ENCODE data around the gene ZFYVE28.
"Not testable (repeated sequence)": the region's sequence is repeated elsewhere in the genome, so short reads cannot be mapped to it uniquely, and the experiment has no call there.

ZFYVE28 gene

DNA sequence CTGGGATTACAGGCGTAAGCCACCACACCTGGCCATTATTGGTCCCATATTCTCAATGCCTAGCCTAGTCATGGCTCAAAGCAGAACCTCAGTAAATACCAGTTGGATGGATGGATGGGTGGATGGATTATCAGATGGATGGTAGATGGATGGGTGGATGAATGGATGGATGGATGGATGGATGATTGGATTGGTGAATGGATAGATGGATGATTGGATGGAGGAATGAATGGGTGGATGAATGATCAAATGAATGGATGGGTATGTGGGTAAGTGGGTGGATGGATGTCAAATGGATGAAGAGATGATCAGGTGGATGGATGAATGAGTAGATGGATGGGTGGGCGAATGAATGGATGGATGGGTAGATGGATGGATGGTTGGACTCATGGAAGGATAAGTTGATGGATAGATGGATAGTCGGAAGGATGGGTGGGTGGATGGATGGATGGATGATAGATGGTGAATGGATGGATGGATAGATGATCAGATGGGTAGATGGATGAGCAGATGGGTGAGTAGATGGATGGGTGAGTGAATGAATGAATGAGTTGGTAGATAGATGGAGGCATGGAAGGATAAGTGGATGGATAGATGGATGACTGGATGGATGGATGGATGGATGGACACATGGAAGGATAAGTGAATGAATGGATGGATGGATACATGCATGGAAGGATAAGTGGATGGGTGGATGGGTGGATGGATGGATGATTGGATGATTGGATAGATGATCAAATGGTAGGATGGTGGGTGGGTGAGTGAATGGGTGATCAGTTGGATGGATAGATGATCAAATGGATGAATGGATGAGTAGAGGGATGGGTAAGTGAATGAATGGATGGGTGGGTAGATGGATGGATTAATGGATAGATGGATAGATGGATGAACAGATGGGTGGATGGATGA lies 28.5 kb upstream of the ZFYVE28 start:
- no peak for DNase-seq

DNA sequence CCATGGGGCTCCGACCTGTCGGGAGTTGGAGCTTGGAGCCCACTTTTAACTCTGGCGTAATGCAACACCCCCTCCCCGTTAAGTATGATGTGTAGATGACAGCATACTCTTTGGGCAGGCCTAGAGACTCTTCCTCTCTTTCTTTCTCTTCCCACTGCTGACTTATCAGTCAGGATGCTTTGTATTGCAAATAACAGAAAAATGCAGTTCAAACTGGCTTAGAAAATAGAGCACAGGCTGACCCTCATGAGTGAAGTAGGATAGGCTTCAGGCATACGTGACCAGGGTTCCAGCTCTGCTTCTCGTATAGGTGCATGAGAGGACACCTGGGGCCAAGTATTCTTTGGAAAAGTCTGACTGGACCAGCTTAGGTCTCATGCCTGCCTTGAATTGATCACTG lies 27.1 kb upstream of the ZFYVE28 start:
- no peak for DNase-seq

DNA sequence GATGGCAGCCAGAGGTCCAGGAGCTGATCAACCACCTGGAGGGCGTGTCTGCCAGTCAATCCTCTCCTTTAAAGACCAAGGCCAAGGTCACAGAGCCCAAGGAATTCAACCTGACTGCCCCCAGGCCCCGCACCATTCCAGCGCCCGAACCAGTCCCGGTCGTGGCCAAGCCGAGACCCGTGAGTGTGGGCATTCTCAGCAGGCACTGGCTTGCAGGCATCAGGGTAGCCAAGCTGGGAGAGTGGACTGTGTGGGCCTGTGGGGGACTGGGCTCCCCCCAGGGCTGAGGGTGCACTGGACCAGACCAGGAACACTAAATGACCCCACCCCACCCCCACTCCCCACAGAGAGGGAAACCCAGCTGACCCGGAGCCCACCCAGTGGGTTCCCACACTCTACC lies 26.7 kb upstream of the ZFYVE28 start:
- DNase-seq: no peak

DNA sequence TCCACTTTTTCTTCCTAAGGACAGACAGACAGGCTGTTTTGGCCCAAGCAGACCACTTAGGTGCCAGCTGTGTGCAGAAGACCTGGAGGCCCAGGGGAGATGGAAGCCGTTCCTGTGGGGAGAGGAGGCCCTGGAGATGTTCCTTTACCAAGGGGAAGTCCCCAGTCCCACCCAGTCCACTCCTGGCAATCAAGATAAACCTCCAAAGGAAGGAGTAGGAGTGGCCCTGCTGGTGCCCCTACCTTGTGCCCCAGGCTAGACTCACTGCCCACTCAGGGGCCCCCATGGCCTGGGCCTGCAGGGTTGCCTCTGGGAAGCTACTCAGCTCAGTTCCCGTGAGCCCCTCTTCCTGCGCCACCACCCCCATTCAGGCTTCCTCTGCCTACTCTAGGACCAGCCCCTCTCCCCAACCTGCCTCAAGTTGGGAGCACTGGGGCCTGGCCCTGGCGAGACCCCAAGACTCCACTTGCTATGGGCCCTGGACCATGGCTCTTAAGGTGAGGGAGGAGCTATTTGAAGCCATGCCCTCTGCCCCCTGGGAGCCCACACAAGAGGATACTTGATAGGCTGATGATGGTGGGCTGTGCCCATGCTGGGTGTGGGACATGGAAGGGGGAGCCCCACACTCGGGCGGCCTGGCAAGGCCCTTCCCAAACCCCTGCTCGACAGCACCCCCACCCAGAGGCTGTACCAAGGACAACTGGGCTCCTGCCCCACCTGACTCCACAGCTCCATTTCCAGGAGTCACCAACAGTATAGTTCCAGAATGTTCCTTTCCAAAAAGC lies 25.7 kb upstream of the ZFYVE28 start:
- DNase-seq: no peak

DNA sequence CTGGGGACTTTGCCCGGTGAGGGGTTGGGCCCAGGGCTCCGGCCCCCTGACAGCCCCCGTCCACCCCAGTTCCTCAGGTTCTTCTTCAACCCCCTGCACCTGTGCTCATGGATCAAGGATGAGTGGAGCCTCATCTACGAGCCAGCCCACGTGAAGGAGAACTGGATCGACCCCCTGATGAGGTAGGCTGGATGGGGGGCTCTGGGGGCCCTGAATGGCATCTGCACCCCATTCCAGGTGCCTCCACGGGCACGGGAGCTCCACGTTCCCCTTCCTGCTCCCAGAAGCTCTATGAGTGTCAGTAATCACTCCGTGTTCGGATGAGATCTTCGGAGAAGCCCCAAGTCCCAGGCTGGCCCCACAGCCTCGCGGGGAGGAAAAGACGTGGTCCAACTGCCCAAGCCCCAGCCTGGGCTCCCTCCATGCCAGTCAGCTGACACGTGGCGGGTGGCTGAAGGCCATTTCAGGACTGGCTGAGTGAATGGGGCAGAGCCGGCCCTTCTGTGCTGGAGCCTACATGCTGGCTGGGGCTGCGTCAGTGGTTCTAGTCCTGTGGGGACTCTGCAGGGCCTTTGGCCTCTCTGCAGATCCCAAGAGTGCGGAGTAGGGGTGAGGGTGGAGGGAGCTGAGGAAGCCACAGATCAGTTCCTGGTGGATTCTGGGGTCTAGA lies 24.8 kb upstream of the ZFYVE28 start:
- DNase-seq: peak in 2 of 56 donors; percentile 7 to 27

DNA sequence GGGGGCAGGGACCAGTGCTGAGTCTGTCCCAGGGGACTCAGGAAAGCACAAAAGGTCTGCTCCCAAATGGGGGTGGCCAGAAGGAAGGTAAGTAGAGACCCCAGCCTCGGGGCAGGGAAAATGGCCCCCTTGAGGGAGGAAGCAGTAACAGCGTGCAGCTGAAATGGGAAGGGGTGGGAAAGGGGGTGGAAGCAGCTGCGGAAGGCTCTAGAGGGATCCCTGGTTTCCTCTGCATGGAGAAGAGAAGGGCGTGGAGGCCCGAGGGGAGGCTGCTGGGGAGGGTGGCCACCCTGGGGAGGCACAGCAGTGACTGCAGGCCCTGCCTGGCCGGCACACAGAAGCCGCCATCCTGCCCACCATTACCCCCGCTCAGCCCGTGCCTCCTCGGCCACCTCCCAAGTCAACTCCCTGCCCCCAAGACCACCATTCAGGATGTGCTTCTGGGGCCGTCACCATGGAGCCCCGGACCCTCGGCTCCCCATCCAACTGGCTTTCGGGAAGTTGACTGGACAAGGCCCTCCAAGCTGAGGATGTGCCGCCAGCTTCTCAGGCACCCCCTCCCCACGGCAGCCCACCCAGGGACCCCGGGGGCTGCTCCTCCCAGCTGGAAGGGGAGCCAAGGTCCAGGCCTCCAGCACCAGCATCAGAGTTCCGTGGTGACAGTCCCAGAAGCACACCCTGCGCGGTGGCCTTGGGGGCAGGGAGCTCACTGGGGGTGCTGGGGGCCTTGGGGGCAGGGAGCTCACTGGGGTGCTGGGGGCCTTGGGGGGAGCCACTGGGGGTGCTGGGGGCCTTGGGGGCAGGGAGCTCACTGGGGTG lies 23.9 kb upstream of the ZFYVE28 start:
- no peak for DNase-seq

DNA sequence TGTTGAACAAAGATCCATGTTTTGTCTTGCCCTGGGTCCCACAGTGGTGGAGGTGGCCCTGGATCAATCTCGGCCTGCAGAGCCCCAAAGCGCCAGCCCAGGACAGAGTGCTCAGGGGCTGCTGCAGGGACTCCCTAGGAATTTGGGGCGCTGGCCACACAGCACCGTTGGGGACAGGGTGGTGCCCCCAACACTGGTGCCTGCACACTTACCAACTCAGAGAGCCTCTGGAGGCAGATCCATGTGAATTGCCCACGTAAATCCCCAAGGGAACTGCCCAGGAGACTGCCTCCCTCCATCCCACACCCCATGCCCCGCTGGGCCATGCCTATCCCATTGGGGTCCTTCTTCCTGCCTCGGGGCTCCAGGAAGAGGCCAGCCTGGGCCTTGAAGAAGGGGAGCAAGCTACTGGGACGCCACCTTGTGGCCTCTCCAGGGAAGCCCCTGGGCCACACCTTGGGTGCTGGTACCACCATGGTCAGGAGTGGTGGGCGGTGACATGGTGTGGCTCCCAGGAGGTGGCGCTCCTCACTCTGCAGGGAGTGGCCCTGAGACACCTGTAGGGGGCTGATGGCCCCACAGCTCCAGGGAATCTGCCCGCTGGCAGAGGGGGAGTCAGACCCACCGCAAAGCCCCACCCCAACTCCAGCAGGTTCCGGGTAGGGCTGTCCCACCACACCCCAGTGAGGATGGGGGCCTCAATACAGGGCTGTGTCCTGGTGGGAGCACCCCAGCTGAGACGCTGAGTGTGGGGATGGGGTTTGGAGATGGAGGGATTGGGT lies 23.1 kb upstream of the ZFYVE28 start:
- peak in 4 of 56 donors; percentile 18 to 52 (median 22) for DNase-seq

DNA sequence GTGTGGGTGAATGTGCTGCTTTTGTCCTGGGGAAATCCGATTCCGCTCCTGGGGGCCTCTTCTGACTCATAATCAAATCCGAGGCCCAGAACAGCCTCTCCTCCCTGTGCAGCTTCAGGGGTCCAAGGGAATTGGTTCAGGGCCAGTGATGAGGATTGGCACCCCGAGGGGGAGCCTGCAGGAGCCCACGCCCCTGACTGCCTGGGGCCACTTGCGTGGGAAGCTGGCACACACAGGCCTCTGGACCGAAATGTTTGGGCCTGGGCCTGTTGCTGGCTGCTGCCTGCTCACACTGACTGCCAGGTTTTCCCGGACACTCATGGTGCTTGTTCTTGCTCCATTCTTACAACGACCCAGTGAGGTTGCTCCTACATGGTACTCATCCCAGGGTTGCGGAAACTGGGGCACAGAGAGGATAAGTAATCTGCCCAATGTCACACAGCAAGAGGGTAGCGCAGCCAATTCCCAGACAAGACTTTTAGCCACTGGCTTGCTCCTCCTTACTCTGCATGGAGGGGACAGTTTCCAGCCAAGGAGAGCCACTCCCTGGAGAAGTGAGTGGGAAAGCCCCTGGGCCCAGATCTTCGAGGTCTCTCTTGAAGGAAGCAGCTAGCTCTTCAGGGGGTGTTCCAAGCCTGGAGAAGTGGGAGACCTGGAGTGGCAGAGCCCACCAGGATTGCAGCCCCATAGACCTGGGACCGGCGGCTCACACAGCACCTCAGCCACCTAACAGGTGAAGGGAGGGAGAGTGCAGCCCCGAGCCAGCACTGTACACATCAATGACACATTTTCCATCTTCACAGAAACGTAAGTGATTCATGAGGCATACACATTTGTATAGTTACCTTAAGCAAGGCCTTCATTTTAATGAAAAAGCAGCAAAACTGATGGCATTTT lies 20.6 kb upstream of the ZFYVE28 start:
- DNase-seq: peak in 23 of 56 donors; percentile 10 to 74 (median 39)

DNA sequence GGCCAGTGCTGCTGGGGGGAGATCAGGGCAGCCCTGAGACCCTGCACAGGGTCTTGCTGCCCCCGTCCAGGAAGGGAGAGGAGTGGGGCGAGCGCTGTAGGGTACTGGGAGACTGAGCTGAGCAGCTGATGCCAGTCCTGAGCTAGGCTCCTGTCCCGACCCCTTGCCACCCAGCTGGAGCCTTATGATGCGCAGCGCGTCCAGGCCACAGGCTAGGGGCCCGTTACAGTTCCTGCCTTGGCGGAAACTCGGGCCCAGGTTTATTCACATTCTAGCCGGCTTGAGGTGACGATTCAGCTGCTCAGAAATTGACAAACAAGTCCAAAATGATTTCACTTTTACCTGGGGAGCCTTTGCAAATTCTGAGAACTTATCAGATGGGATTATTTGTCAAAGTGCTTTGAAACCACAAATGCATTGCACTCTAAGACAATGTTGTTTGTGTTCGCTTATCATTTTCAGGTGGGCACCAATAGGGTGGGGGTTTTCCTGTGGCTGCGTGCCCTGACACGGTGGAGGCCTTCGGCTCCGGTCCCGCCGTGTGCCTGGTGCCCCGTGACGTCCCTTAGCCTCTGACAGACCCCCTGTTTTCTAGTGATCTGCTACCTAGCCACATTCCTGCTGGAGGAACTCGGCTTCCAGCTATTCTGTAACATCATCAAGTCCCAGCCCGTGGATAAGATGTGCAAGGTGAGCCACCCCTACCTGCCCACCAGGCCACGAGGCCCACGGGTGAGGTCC lies 19.2 kb upstream of the ZFYVE28 start:
- DNase-seq: no peak

DNA sequence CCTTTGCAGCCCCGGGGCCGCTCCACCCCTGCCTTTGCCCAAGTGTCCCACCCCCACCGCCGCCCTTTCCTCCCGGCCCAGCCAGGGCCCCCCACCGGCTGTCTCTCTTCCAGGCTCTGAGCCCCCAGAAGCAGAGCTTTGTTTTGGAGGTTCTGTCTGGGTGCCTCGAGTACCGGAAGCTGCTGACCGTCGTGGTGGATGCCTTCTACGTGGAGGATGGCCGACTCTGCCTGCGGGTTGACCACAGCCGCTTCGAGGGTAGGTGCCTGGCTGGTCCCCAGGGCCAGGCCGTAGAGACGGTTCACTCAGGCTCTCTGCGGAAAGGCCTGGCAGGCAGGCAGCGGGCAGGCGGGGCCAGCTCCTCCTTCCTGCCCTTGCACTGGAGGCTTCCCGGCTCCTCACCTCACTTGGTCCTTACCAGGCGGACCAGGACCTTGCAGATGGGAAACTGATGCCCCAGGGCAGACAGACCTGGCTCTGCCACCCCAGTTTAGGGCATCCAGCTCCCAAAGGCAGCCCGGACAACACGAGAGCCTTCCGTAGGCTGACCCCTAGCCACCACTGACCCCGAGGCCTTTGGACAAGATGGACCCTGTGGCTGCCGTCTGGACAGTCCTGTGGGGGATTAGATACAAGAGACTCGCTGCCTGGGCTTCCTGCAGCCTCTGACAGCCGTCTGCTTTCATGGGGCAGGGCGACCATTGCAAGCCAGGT lies 18.5 kb upstream of the ZFYVE28 start:
- no peak for DNase-seq

DNA sequence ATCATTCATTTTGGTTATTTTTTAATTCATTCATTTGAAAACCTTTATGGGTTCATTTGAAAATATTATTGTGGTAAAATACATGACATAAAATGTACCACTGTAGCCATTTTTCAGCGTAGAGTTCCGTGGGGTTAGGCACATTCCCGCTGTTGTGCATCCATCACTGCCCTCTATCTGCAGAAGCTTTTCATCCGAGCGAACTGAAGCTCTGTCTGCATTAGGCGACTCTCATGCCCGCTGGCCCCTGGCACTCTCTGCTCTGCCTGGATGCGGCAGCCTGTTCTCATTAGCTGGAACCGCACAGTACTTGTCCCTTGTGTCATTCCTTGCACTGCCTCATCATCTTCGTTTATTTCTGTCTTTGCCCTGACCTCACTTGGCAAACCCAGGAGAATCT lies 17.9 kb upstream of the ZFYVE28 start:
- peak in 35 of 56 donors; percentile 14 to 78 (median 49) for DNase-seq

DNA sequence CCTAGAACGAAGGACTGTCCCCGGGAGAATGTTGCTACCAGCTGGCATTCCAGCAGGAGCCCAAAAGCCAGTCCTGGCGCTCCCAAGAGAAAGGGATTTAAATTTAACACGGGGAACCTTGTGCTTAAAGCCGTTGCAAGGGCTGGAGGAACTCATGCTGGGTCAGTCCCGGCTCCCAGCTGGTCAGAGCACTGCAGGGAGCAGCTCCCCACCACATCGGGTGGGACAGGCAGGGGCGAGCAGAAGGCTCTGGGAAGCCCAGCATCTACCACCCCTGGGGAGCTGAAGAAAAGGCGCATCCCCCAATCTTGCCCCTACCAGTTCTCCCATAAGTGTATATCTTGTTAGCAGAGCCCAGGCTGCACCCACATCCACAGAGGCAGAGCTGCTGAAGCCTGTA lies 16.0 kb upstream of the ZFYVE28 start:
- no peak for DNase-seq

DNA sequence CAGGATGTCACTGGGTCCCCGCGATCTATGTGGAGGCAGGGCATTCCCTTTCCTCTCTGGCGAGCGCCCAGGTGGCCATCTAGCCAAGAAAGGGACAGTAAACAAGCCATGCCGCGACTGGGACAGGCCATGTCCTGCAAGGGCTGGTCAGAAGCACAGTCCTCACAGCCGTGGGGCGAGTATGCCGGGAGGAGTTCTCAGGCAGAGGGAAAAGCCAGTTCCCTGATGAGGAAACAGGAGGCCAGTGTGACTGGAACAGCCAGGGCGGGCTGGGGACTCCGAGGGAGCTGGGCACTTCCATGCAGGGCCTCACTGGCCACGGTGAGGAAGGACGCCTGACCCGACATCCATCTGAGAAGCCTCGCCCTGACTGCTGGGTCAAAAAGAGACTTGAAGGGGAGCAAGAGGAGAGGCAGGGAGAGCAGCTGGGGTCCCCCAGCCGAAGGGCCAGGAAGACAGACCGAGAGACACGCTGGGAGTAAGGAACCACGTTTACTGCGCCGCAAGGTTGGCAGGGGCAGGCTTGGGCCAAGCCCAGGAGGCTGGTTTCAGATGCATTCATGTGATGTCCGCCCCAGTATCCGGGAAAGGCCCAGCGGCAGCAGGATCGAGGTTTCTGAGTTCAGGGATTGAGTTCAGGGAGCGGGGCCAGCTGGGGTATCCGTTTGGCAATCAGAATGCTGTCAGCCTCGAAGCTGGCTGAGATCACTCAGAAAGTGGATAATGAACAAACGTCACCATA lies 15.3 kb upstream of the ZFYVE28 start:
- peak in 24 of 56 donors; percentile 26 to 73 (median 42) for DNase-seq

DNA sequence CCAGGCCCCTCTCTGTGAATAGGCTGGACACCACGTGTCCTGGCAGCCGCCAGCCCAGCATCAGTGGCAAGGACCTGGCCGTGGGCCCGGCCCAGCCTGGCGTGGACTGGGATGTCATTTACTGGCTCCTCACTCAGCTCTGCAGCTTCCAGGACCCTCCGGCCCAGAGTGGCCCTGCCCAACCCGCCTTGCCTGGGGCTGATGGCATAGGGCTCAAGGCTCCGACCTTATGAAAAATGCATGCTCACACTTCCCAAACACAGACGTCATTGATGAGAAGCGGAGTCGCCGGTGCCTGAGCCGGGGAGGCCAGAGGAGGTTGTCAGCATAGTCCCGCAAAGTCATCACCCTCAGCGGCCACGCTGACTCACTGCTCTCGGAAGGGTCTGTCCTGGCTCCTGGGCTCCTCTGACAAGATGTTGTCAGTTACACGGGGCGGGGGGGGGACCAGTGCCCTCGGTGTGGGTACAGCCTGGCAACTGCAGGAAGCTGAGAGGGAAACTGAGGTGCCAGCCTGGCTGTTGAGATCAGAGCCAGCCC lies 14.6 kb upstream of the ZFYVE28 start:
- DNase-seq: peak in 53 of 56 donors; percentile 16 to 94 (median 78)

DNA sequence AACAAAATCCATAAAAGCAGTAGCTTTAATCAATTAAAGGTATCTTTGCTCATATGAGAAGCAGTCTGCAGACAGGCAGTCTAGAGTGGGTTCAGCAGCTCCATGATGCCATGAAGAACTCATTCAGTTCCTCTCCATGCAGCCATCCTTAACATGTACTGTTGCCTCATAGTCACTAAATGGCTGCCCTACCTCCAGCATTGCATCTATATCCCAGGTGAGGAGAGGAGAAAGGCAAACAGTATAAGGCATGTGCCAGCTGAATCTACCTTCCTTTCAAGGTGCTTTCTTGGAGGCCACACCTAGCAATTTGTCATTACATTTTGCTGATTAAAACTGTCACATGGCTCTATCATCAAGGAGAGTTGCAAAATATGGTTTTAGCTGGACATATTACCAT lies 13.6 kb upstream of the ZFYVE28 start:
- DNase-seq: no peak

DNA sequence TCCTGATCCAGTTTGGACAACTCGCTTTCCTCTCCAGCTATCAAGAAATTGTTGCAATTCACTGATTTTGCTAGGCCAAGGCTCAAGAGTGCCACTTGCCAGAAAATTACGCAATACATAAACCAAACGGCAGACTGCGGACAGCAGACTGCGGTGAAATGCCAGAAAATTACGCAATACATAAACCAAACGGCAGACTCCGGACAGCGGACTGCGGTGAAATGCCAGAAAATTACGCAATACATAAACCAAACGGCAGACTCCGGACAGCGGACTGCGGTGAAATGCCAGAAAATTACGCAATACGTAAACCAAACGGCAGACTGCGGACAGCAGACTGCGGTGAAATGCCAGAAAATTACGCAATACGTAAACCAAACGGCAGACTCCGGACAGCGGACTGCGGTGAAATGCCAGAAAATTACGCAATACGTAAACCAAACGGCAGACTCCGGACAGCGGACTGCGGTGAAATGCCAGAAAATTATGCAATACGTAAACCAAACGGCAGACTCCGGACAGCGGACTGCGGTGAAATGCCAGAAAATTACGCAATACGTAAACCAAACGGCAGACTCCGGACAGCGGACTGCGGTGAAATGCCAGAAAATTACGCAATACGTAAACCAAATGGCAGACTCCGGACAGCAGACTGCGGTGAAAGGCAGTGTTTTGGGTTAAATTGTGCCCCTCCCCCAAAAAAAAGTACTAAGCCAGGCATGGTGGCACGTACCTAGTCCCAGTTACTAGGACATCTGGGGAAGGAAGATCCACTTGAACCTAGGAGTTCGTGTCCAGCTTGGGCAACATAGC lies 11.7 kb upstream of the ZFYVE28 start:
- not testable (repeated sequence) for DNase-seq

Data from amygdala (tissue), 56 donors.